ENCODE results near the gene CDK11B.
"Not testable (repeated sequence)": the region's sequence is repeated elsewhere in the genome, so short reads cannot be mapped to it uniquely, and the experiment has no call there.

Gene CDK11B

DNA sequence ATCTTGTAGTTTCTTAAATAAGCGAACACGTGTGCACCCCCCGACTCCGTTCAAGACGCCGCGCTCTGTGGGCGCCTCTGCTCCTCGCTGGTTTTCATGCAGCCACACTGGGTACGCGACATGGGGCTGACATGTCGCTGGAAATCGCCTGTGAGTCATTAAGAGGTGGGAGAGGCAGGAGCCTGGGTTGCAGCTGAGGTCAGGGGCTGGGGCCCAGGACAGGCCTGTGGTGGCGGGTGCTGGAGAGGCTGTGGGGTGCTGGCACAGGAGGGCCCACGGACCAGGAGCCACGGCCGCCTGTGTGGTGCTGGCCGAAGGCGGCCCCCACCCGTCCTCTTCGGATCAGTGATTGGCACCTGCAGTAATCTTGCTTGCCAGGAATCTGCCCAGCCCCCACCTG lies 16.0 kb upstream of the CDK11B start:
- not testable (repeated sequence) for DNase-seq; H3K27me3 ChIP-seq (ENCODE audit: insufficient read depth, low read depth, severe bottlenecking); H3K4me3 ChIP-seq (ENCODE audit: low read depth, low read length); H3K27ac ChIP-seq; H3K9me3 ChIP-seq (ENCODE audit: severe bottlenecking)
- peaks cover 18% of the 10 kb centered on the region for H3K36me3 ChIP-seq

GRCh38 chr1:1672181-1672965 lies 13.6 kb upstream of the CDK11B start:
- peaks cover 23% of the 10 kb centered on the region for H3K36me3 ChIP-seq
- no peak for DNase-seq
- no peak overlapping the region for H3K27ac ChIP-seq
- no peaks in the 10 kb centered on the region for H3K9me3 ChIP-seq (ENCODE audit: severe bottlenecking)
- H3K27me3 ChIP-seq (ENCODE audit: insufficient read depth, low read depth, severe bottlenecking): no peaks in the 10 kb centered on the region
- no peak overlapping the region for H3K4me3 ChIP-seq (ENCODE audit: low read depth, low read length)
- TF ChIP-seq CTCF (IDR thresholded peaks at IDR 0.05; ENCODE audit: low read depth, low read length): no peak

DNA sequence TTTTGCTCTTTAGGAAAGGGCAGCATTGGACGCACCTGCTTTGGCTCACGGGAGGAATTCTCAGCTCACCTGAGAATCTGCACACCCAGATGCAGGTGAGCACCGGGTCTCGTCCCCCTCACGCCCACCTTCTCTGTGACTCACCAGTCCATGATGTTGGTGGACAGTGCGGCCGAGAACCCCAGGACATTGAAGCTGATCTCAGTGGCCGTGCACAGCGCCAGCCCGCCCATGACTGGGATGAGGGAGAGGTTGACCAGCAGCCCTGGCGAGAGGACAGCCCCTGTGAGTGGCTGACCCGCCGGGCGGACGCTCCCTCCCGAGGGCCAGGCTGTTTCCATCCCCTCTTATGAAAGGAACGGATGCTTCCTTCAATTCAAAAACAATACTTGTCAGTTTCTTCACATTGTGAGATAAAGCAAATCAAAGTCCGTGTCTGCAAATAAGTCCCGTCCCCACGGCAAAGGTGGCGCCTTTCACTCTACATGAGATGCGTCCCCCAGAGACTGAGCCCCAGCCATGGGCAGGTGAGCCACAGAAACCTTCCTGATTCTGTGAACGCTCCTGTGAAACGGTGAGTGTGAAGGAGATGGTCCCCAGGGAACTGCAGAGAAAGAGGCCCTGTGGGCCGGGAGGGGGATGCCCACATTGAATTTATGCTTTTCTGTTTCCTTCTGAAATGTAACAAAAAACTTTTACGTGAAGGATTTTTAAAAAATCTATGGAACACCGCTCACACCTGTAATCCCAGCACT lies 12.7 kb upstream of the CDK11B start:
- no peaks in the 10 kb centered on the region for H3K9me3 ChIP-seq (ENCODE audit: severe bottlenecking)
- no peak for TF ChIP-seq CTCF (IDR thresholded peaks at IDR 0.05; ENCODE audit: low read depth, low read length)
- no peak overlapping the region for H3K4me3 ChIP-seq (ENCODE audit: low read depth, low read length)
- no peak overlapping the region for H3K27ac ChIP-seq
- no peaks in the 10 kb centered on the region for H3K27me3 ChIP-seq (ENCODE audit: insufficient read depth, low read depth, severe bottlenecking)
- no peak for DNase-seq
- peaks cover 25% of the 10 kb centered on the region for H3K36me3 ChIP-seq

- no peaks in the 10 kb centered on the region for H3K9me3 ChIP-seq (ENCODE audit: severe bottlenecking)
- DNase-seq: no peak
- no peak overlapping the region for H3K4me3 ChIP-seq (ENCODE audit: low read depth, low read length)
- H3K27ac ChIP-seq: no peak overlapping the region
- no peak for TF ChIP-seq CTCF (IDR thresholded peaks at IDR 0.05; ENCODE audit: low read depth, low read length)
- no peaks in the 10 kb centered on the region for H3K27me3 ChIP-seq (ENCODE audit: insufficient read depth, low read depth, severe bottlenecking)
- H3K36me3 ChIP-seq: peaks cover 32% of the 10 kb centered on the region
These were observed 12.1 kb upstream of the CDK11B start for GRCh38 chr1:1670866-1671265.

GRCh38 chr1:1669468-1670440 lies 10.9 kb upstream of the CDK11B start:
- Histone ChIP-seq H3K27me3 (ENCODE audit: insufficient read depth, low read depth, severe bottlenecking) (no peaks in the 10 kb centered on the region), H3K36me3 (peaks cover 43% of the 10 kb centered on the region), H3K27ac (no peak overlapping the region), H3K9me3 (ENCODE audit: severe bottlenecking) (no peaks in the 10 kb centered on the region), H3K4me3 (ENCODE audit: low read depth, low read length) (no peak overlapping the region)
- no peak for DNase-seq
- no peak for TF ChIP-seq CTCF (IDR thresholded peaks at IDR 0.05; ENCODE audit: low read depth, low read length)
